Cardiac fibroblast (primary cell): ENCODE measurements around the gene ZNF213.

Source experiments
- DNase-seq, 2 donors: peaks; one replicate each; pipeline versions ENCODE4 v3.0.0 to v3.0.0-alpha.2; 2010; ENCODE audit warnings: low read depth in 2 of 2
- H3K4me3 ChIP-seq, 2 donors: replicated peaks in 1 of 2; 1 replicate in 1 of 2; 2 replicates in 1 of 2; pipeline ENCODE4 v1.5.1; 2011; ENCODE audit warnings: low read depth in 2 of 2, low read length in 2 of 2, mild to moderate bottlenecking in 2 of 2, moderate library complexity in 1 of 2
- TF ChIP-seq, protein P1 (sequence below): IDR thresholded peaks from one replicate; pipeline ENCODE4 v1.5.1; 2011; ENCODE audit warnings: low read depth, mild to moderate bottlenecking, low read length, inconsistent platforms

ZNF213 gene

DNA sequence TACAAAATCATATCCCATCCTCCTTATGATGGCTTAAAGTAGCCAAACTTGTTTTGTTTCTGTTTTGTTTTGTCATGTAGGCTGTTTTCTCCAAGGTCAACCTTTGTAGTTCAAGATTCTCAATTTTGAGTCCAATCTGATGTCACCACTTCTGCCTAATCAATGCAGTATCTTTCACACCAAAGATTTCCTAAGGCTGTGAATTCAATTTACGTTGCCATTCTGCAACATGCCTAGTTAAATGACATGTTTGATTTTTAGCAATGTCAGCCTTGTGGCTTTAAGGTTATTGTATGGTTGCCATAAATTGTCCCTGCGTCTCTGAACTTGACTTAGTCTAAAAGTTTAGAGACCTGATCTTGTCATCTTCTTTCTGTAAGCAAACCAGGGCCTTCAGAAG, 20.4 kb downstream of the ZNF213 start:
- DNase-seq: no peak
- TF ChIP-seq, protein P1, sequence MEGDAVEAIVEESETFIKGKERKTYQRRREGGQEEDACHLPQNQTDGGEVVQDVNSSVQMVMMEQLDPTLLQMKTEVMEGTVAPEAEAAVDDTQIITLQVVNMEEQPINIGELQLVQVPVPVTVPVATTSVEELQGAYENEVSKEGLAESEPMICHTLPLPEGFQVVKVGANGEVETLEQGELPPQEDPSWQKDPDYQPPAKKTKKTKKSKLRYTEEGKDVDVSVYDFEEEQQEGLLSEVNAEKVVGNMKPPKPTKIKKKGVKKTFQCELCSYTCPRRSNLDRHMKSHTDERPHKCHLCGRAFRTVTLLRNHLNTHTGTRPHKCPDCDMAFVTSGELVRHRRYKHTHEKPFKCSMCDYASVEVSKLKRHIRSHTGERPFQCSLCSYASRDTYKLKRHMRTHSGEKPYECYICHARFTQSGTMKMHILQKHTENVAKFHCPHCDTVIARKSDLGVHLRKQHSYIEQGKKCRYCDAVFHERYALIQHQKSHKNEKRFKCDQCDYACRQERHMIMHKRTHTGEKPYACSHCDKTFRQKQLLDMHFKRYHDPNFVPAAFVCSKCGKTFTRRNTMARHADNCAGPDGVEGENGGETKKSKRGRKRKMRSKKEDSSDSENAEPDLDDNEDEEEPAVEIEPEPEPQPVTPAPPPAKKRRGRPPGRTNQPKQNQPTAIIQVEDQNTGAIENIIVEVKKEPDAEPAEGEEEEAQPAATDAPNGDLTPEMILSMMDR: no peak
- H3K4me3 ChIP-seq: no peak overlapping the region

DNA sequence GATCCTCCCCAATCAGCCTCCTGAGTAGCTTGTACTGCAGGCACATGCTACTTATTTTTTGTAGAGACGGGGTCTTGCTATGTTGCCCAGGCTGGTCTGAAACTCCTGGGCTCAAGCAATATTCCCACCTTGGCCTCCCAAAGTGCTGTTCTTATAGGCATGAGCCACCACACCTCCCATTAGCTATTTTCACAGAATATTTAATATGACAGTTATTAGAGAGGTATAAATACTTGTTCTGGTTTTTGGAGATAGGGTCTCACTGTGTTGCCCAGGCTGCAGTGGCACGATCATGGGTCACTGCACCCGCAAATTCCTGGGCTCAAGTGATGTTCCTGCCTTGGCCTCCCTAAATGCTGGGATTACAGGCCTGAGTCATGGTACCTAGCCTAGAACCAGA, 21.1 kb downstream of the ZNF213 start:
- H3K4me3 ChIP-seq: no peak overlapping the region
- DNase-seq: no peak
- TF ChIP-seq, protein P1: no peak

DNA sequence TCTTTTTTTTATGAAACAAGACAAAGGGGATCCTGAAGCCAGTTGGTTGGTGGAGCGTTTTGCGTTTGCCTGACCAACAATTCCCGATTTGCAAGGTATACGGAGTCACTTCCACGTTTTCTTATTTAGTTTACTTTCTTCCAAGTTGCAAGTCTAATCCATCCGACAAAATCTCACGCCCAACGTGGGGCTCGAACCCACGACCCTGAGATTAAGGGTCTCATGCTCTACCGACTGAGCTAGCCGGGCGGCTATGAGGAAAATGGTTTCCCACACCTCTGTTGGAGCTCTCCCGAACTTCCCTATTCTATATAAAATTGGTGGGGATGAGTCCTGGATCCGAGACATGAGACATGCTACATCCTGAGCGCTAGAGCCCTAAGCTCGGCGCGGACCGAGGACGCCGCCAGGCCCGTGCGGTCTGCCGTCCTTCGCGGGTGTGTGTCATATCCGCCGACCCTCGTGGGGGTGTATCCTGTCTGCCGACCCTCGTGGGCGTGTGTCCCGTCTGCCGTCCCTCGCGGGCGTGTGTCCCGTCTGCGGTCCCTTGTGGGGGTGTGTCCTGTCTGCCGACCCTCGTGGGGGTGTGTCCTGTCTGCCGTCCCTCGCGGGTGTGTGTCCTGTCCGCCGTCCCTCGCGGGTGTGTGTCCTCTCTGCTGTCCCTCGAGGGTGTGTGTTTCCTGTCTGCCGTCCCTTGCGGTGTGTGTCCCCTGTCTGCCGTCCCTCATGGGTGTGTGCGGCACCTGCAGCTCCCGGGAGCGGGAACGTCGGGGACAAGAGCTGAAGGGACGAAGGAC, 22.6 kb downstream of the ZNF213 start:
- peak overlapping the region; percentile 60 to 70 for H3K4me3 ChIP-seq
- TF ChIP-seq, protein P1: no peak
- peak; percentile 93 to 98 for DNase-seq

DNA sequence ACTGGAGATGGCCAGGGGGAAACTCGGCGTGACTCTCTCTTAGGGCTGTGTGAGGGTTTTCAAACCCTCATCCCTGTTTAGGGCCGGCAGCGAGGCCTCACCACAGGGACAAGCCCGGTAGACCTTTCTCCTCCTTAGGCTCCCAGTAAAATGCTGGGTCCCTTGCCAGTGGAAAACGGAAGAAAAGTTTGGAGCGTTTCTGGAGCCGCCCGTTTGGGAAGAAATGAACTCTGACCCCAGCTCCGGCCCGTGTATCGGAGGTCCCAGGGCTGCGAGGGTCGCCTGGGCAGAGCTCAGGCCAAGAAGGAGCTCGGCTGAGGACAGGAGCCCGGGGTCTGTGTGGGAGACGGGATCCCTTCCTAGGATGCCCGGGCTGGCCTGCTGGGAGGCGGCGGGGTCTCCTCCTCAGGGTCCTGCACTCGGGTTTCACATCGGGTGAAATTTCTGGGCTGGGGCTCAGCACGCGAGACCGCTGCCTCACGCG, 23.2 kb downstream of the ZNF213 start:
- TF ChIP-seq, protein P1: no peak
- peak overlapping the region; percentile 60 to 70 for H3K4me3 ChIP-seq
- DNase-seq: peak in 1 of 2 donors; percentile 34

DNA sequence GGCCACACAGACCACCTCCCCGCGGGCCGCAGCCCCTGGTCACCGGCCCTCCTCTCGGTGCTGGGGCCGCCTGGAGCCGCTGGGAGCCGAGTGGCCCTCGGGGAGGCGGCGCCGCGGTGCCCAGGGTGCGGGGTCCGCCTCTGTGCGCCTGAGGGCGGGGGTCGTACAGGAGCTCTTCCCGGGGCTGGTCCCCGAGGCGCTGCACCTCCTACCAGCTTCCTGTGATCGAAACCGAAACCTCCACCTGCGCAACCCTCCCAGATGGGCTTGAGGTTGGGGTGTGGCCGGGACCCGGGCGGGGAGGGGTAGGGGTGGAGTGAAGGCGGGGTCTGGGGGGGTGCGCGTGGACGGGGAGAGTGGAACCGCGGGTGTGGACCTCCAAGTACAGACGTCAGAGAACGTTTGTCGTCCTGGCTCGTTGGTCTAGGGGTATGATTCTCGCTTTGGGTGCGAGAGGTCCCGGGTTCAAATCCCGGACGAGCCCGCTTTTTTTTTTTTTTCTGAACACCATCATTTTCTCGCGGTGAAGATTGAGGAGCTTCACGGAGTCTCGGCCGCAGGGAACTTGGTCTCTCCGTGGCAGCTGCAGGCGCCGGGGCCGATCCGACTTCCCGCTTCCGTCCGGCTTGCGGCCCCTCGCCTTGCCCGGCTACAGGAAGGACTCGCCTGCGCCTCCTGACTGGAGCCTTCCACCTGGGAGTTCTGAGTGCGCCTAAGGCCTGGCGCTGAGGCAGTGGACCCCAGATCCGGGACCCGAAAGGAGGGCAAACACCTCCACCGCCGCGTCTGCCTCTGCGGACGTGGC, 23.9 kb downstream of the ZNF213 start:
- DNase-seq: peak; percentile 87 to 91
- H3K4me3 ChIP-seq: peak overlapping the region; percentile 60 to 70
- TF ChIP-seq, protein P1: peak; percentile 1

DNA sequence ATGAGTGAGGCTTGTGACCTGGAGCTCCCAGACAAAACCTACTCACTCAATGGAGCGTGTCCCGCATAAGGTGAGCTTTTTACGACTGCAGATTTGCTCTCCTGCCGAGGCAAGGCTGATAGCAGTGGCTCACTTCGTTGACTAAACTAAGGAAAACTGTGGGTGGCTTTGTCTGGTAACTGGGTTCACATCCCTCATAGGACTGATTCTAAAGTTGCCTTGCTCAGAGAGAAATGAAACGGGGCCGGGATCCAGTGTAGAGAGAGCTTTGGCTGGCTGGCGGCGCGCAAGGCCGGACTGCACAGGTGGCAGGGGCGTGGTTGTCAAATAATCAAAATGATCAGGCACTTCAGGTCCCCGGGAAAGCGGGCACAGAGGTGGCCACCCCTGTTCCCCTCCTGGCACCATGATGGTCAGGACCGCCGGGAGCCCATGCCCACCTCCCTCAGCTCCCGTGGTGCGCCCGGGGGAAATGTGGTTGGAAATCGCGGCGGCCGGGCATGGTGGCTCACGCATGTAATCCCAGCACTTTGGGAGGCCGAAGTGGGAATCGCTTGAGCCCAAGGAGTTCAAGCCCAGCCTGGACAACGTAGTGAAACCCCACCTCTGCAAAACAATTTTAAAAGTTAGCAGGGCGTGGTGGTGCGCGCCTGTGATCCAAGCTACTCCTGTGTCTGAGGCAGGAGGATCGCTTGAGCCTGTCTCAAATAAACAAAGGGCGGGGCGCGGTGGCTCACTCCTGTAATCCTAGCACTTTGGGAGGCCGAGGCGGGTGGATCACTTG, 26.6 kb downstream of the ZNF213 start:
- H3K4me3 ChIP-seq: no peak overlapping the region
- TF ChIP-seq, protein P1: no peak
- no peak for DNase-seq
